HEK293 (cell line): ENCODE measurements around the gene LCA5L.

Experiments used
- CTCF ChIA-PET: fragments of 350-600 bp; formaldehyde crosslinking; extraction: SDS; loops from one replicate; lab custom pipeline; 2021; ENCODE audit warnings: antibody characterized with exemption; lab: Yijun Ruan, JAX
- POLR2A ChIA-PET: fragments of 300-600 bp; formaldehyde crosslinking; extraction: SDS; loops from one replicate; lab custom pipeline; 2020; ENCODE audit warnings: antibody characterized with exemption, inconsistent platforms; lab: Yijun Ruan, JAX
- H3K27ac ChIP-seq: fragments of 200-500 bp; sonication (Bioruptor generic); 2 replicates; pipeline ENCODE4 v1.5.1; 2014; ENCODE audit warnings: low read depth, low read length, control low read depth, inconsistent platforms; ENCODE audit errors: extremely low read depth
- H3K36me3 ChIP-seq, 2 experiments: fragments of 200-500 bp in 1 of 2; sonication (Bioruptor generic) in 1 of 2; 1 replicate in 1 of 2; 2 replicates in 1 of 2; pipeline ENCODE4 v1.5.1; 2014 to 2017; ENCODE audit warnings: inconsistent platforms in 2 of 2, low read length in 2 of 2; ENCODE audit not compliant: control insufficient read depth in 2 of 2, insufficient read depth in 1 of 2
- H3K4me1 ChIP-seq: fragments of 200-500 bp; sonication (Bioruptor generic); 2 replicates; pipeline ENCODE4 v1.5.1; 2014; ENCODE audit warnings: mild to moderate bottlenecking, low read length, inconsistent platforms; ENCODE audit not compliant: control insufficient read depth, insufficient read depth
- H3K4me3 ChIP-seq: 2 replicates; pipeline ENCODE4 v1.5.1; 2011; ENCODE audit warnings: low read depth, mild to moderate bottlenecking, control low read depth, low read length, moderate library complexity
- H3K9me3 ChIP-seq: fragments of 200-500 bp; sonication (Bioruptor generic); 2 replicates; pipeline ENCODE4 v1.5.1; 2014; ENCODE audit warnings: low read depth, low read length, inconsistent platforms; ENCODE audit not compliant: control insufficient read depth, insufficient read depth
- GLI4 ChIP-seq: fragments of 450-650 bp; formaldehyde crosslinking; IDR thresholded peaks from 2 replicates; pipeline ENCODE4 v1.5.1; 2016; ENCODE audit warnings: missing biosample characterization, missing genetic modification characterization
- GLIS1 ChIP-seq: fragments of 450-650 bp; formaldehyde crosslinking; IDR thresholded peaks from 2 replicates; pipeline ENCODE4 v1.5.1; 2016; ENCODE audit warnings: missing biosample characterization, missing genetic modification characterization
- KLF17 ChIP-seq: fragments of 450-650 bp; formaldehyde crosslinking; IDR thresholded peaks from 2 replicates; pipeline ENCODE4 v1.5.1; 2016; ENCODE audit warnings: missing biosample characterization, missing genetic modification characterization
- MYNN ChIP-seq: fragments of 450-650 bp; formaldehyde crosslinking; IDR thresholded peaks from 2 replicates; pipeline ENCODE4 v1.5.1; 2016; ENCODE audit warnings: missing biosample characterization, missing genetic modification characterization, borderline replicate concordance
- MZF1 ChIP-seq: fragments of 450-650 bp; formaldehyde crosslinking; IDR thresholded peaks from 2 replicates; pipeline ENCODE4 v1.5.1; 2017; ENCODE audit warnings: missing biosample characterization, missing genetic modification characterization, borderline replicate concordance
- OSR2 ChIP-seq: fragments of 450-650 bp; formaldehyde crosslinking; IDR thresholded peaks from 2 replicates; pipeline ENCODE4 v1.5.1; 2016; ENCODE audit warnings: missing biosample characterization, missing genetic modification characterization
- YY1 ChIP-seq: fragments of 450-650 bp; formaldehyde crosslinking; IDR thresholded peaks from 2 replicates; pipeline ENCODE4 v1.5.1; 2018; ENCODE audit warnings: missing biosample characterization, missing genetic modification characterization
- ZBTB10 ChIP-seq: fragments of 450-650 bp; formaldehyde crosslinking; IDR thresholded peaks from 2 replicates; pipeline ENCODE4 v1.5.1; 2016; ENCODE audit warnings: missing biosample characterization, missing genetic modification characterization
- ZBTB6 ChIP-seq: fragments of 450-650 bp; formaldehyde crosslinking; IDR thresholded peaks from 2 replicates; pipeline ENCODE4 v1.5.1; 2017; ENCODE audit warnings: missing biosample characterization, missing genetic modification characterization
- ZNF121 ChIP-seq: fragments of 450-650 bp; formaldehyde crosslinking; IDR thresholded peaks from 2 replicates; pipeline ENCODE4 v1.5.1; 2016; ENCODE audit warnings: missing biosample characterization, missing genetic modification characterization
- ZNF132 ChIP-seq: fragments of 450-650 bp; formaldehyde crosslinking; IDR thresholded peaks from 2 replicates; pipeline ENCODE4 v1.5.1; 2017; ENCODE audit warnings: missing biosample characterization, missing genetic modification characterization, borderline replicate concordance
- ZNF350 ChIP-seq: fragments of 450-650 bp; formaldehyde crosslinking; IDR thresholded peaks from 2 replicates; pipeline ENCODE4 v1.5.0; 2017; ENCODE audit warnings: missing biosample characterization, mild to moderate bottlenecking, missing genetic modification characterization
- ZNF473 ChIP-seq: fragments of 450-650 bp; formaldehyde crosslinking; IDR thresholded peaks from 2 replicates; pipeline ENCODE4 v1.5.1; 2017; ENCODE audit warnings: missing biosample characterization, missing genetic modification characterization
- ZNF488 ChIP-seq: fragments of 450-650 bp; formaldehyde crosslinking; IDR thresholded peaks from 2 replicates; pipeline ENCODE4 v1.5.1; 2016; ENCODE audit warnings: missing biosample characterization, missing genetic modification characterization
- ZNF529 ChIP-seq: fragments of 450-650 bp; formaldehyde crosslinking; IDR thresholded peaks from 2 replicates; pipeline ENCODE4 v1.5.1; 2017; ENCODE audit warnings: missing genetic modification characterization, missing biosample characterization; ENCODE audit not compliant: insufficient replicate concordance
- ZNF580 ChIP-seq: fragments of 450-650 bp; formaldehyde crosslinking; IDR thresholded peaks from 2 replicates; pipeline ENCODE4 v1.5.1; 2016; ENCODE audit warnings: missing biosample characterization, missing genetic modification characterization
- ZNF645 ChIP-seq: fragments of 450-650 bp; formaldehyde crosslinking; IDR thresholded peaks from 2 replicates; pipeline ENCODE4; 2016; ENCODE audit warnings: missing biosample characterization, missing genetic modification characterization
- ZNF701 ChIP-seq: fragments of 450-650 bp; formaldehyde crosslinking; IDR thresholded peaks from 2 replicates; pipeline ENCODE4 v1.5.1; 2016; ENCODE audit warnings: missing biosample characterization, missing genetic modification characterization
- ZNF76 ChIP-seq: fragments of 450-650 bp; formaldehyde crosslinking; IDR thresholded peaks from 2 replicates; pipeline ENCODE4; 2016; ENCODE audit warnings: low read depth, missing biosample characterization, missing genetic modification characterization, borderline replicate concordance
- ZNF830 ChIP-seq: fragments of 450-650 bp; IDR thresholded peaks from 2 replicates; pipeline ENCODE4 v1.5.0; 2018; ENCODE audit warnings: missing biosample characterization, missing genetic modification characterization, low read depth, mild to moderate bottlenecking, moderate library complexity
- ZNF837 ChIP-seq: fragments of 450-650 bp; formaldehyde crosslinking; IDR thresholded peaks from 2 replicates; pipeline ENCODE4 v1.5.1; 2016; ENCODE audit warnings: missing biosample characterization, missing genetic modification characterization
- ZSCAN18 ChIP-seq: fragments of 450-650 bp; formaldehyde crosslinking; IDR thresholded peaks from 2 replicates; pipeline ENCODE4 v1.5.1; 2016; ENCODE audit warnings: missing biosample characterization, missing genetic modification characterization
- ZSCAN30 ChIP-seq: fragments of 450-650 bp; IDR thresholded peaks from 2 replicates; pipeline ENCODE4 v1.5.1; 2018; ENCODE audit warnings: missing biosample characterization, mild to moderate bottlenecking, missing genetic modification characterization, moderate library complexity

LCA5L gene

GRCh38 chr21:39471598-39471997, 26.0 kb upstream of the LCA5L start:
- Histone ChIP-seq H3K27ac (no peak overlapping the region), H3K9me3 (no peaks in the 10 kb centered on the region), H3K36me3 (no peaks in the 10 kb centered on the region)
- POLR2A ChIA-PET = no interaction called here
- TF ChIP-seq ZNF121 (tag by site-specific recombination) (no peak), GLI4 (no peak), ZNF488 (tag by site-specific recombination) (no peak), ZNF837 (tag by site-specific recombination) (no peak), ZNF580 (tag by site-specific recombination) (no peak), ZNF132 (tag by site-specific recombination) (no peak)
- TF ChIP-seq, all 188 proteins: peak for 0
- Histone ChIP-seq H3K4me1 (no peaks in the 10 kb centered on the region), H3K4me3 (no peak overlapping the region)
- CTCF ChIA-PET = no interaction called here

GRCh38 chr21:39468559-39468958, 23.0 kb upstream of the LCA5L start:
- Histone ChIP-seq H3K4me1 (no peaks in the 10 kb centered on the region), H3K4me3 (no peak overlapping the region), H3K9me3 (no peaks in the 10 kb centered on the region), H3K36me3 (no peaks in the 10 kb centered on the region), H3K27ac (no peak overlapping the region)
- CTCF ChIA-PET = no interaction called here
- no peak for TF ChIP-seq ZBTB10 (tag by site-specific recombination)
- no peak for TF ChIP-seq ZNF701 (tag by site-specific recombination)
- no peak for TF ChIP-seq KLF17 (tag by site-specific recombination)
- TF ChIP-seq OSR2 (tag by site-specific recombination) = no peak
- TF ChIP-seq ZSCAN30 (tag by site-specific recombination) = no peak
- TF ChIP-seq MYNN (tag by site-specific recombination) = no peak
- TF ChIP-seq MZF1 (tag by site-specific recombination) = no peak
- TF ChIP-seq ZNF645 (tag by site-specific recombination) = no peak
- TF ChIP-seq ZNF830 (tag by site-specific recombination) = no peak
- no peak for TF ChIP-seq ZNF529
- TF ChIP-seq ZNF350 (tag by site-specific recombination) = no peak
- no peak for TF ChIP-seq ZNF76
- TF ChIP-seq ZSCAN18 (tag by site-specific recombination) = no peak
- no peak for TF ChIP-seq ZNF837 (tag by site-specific recombination)
- no peak for TF ChIP-seq ZBTB6 (tag by site-specific recombination)
- TF ChIP-seq YY1 (tag by site-specific recombination) = no peak
- no peak for TF ChIP-seq GLIS1 (tag by site-specific recombination)
- TF ChIP-seq ZNF473 (tag by site-specific recombination) = no peak
- POLR2A ChIA-PET = no interaction called here
